AG09319 (cell line): ENCODE measurements around the gene CDH4.

Source experiments
- DNase-seq: peaks from one replicate; pipeline ENCODE4 v3.0.0-alpha.2; 2010; ENCODE audit warnings: low read depth; ENCODE audit errors: extremely low read depth
- TF ChIP-seq, protein P1 (sequence below): IDR thresholded peaks from 2 replicates; pipeline ENCODE4 v1.5.1; 2011; ENCODE audit warnings: low read depth, mild to moderate bottlenecking, inconsistent platforms, low read length, moderate library complexity

The CDH4 gene

DNA sequence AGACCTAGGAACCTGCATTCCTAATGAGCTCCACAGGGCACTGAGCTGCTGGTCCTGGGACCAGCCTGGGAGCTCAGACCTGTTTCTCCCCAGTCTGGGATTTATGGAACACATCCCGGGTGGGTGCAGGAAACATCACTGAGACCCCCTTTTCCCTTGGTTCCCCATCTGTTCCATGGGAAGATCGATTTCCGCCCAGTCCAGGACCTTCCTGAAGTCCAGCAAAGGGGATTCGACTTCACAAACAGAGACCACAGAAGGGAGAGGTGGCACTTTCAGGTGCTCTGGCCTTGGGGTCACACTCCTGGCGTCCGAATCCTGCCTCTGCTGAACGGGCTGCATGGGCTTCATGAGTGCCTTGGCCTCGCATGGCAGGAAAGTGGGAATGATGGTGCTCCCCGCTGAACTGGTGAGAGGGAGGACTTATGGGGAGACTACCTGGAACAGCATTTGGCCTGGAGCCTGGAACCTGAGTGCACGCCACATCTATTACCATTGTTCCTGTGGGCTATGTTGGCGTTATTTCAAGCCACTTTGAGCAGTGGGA is 517.3 kb downstream of the CDH4 start:
- DNase-seq, result no peak
- TF ChIP-seq, protein P1, sequence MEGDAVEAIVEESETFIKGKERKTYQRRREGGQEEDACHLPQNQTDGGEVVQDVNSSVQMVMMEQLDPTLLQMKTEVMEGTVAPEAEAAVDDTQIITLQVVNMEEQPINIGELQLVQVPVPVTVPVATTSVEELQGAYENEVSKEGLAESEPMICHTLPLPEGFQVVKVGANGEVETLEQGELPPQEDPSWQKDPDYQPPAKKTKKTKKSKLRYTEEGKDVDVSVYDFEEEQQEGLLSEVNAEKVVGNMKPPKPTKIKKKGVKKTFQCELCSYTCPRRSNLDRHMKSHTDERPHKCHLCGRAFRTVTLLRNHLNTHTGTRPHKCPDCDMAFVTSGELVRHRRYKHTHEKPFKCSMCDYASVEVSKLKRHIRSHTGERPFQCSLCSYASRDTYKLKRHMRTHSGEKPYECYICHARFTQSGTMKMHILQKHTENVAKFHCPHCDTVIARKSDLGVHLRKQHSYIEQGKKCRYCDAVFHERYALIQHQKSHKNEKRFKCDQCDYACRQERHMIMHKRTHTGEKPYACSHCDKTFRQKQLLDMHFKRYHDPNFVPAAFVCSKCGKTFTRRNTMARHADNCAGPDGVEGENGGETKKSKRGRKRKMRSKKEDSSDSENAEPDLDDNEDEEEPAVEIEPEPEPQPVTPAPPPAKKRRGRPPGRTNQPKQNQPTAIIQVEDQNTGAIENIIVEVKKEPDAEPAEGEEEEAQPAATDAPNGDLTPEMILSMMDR, result no peak

DNA sequence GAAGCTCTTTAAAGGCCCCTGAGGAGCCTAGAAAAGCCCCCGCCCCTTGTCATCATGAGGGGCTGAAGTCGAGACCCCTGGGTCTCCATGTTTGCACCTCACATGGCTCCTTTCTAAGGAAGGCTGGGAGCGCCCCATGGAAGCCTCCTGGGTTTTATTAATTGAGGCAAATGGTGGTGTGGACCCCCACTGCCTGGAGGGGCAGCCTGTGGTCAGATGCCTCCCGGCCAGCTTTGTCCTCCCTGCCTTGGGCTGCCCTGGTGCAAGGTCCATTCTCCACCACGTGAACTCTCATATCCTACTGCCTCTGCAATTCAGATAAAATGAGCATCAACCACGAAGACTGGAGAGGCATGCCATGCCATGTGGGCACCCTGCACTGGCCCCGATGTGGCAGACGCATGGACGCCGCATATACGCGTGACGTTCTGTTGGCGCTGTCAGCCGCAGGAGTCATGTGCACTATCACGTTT is 518.1 kb downstream of the CDH4 start:
- TF ChIP-seq, protein P1, result no peak
- DNase-seq, result no peak

GRCh38 chr20:61771805-61772350 is 519.8 kb downstream of the CDH4 start:
- DNase-seq, result no peak
- TF ChIP-seq, protein P1, result no peak

GRCh38 chr20:61772828-61773631 is 521.0 kb downstream of the CDH4 start:
- TF ChIP-seq, protein P1, result no peak
- no peak for DNase-seq

DNA sequence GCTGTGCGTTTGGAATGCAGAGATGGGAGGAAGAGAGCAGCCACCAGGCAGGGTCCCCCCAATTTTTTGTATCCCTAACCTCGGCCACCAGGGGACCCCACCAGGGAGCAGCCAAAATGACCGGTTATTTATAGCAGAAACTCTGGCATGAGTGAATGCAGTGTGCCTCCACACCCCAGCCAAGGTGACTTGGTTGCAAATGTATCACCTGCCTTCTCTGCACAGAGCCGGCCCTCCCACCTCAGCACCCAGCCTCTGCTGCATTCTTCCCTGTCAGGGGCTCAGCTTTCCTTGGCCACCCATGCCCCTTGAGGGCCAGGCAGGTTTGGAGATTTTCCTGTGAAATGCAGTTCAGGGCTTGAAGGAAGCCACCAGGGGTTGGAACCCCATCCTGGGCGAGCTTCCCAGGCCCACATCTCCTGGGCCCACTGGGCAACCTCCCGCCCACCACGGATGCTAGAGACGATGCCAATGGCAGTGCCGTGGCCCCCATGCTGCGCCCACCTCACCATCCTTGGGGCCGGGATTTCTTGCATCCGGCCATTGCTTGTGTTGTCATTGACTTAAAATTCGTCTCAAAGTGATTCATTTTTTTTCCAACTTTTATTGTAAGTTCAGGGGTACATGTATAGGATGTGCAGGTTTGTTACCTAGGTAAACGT is 522.0 kb downstream of the CDH4 start:
- no peak for DNase-seq
- TF ChIP-seq, protein P1, result no peak

DNA sequence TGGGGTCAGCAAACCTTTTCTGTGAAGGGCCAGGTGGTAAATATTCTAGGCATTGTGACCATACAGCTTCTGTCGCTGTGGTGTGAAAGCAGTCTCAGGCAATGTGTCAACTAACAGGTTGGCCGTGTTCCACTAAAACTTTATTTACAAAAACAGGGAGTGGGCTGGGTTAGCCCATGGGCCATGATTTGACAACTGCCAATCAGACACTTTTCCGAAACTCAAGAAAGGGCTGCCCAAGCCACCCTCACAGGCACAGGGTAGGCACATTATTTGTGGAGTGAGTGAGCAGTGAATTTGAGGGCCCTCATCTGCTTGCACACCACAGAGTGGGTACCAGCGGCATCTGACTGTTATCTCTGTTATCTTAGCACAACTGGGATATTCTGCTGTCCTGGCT is 523.4 kb downstream of the CDH4 start:
- TF ChIP-seq, protein P1, result no peak
- no peak for DNase-seq

DNA sequence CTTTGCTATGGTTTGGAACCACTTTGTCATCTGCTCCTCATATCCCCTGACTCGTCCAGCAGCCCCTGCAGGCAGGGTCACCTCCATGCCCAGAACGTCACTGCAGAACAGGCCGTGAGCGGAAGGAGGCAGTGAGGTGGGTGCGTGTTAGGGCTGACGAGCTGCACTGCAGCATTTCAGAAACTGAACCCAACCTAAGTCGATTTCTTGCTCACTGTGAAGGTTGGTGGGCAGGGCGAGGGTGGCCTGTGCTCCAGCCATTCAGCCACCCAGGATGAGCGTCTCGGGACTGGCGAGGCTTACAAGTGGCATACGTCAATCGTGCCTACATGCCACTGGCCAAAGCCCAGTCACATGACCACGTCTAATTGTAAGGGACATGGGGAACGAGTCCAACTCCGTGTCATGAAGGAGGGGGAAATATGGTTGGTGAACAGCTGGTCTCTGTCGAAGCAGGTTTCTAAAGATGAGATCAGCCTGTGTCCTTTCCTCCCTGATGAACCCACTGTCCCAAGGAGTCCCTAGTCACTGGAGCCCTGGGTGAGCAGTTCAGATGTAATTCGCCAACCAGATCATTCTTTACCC is 524.5 kb downstream of the CDH4 start:
- DNase-seq, result no peak
- TF ChIP-seq, protein P1, result no peak
